ENCODE measurements around the gene C10orf95. TPM values are rescaled to one million over a fixed set of nuclear protein-coding genes. Genes with fewer than 3 reads are reported as not detected.

The C10orf95 gene
- total and polyA plus RNA-seq, 2 experiments from 2014 or later, result 0.69 to 1.1 TPM

GRCh38 chr10:102499356-102499755 lies 48.0 kb upstream of the C10orf95 start:
- Histone ChIP-seq H3K4me1 (ENCODE audit: insufficient read depth) (no peaks in the 10 kb centered on the region; the same call in 1 of the 2 replicates), H3K4me3 (no peak overlapping the region), H3K27me3 (ENCODE audit: insufficient read depth) (no peaks in the 10 kb centered on the region), H3K9me2 (ENCODE audit: insufficient read depth) (no peaks in the 10 kb centered on the region), H3F3A (replicated peaks; ENCODE audit: low read depth) (0 out of 2 replicates have a peak, but pooled peaks cover 3% of the 10 kb centered on the region), H3K79me2 (replicated peaks; ENCODE audit: insufficient read depth) (peaks cover 67% of the 10 kb centered on the region), H3K36me3 (ENCODE audit: insufficient read depth) (no peaks in the 10 kb centered on the region), H3K4me2 (no peak overlapping the region), H4K20me1 (replicated peaks; ENCODE audit: insufficient read depth) (peaks cover 43% of the 10 kb centered on the region), H3K27ac (ENCODE audit: low read depth) (no peak overlapping the region), H2AFZ (no peak overlapping the region)
- DNase-seq (ENCODE audit: low spot score) (no peak), ATAC-seq (no peak)
- Mint-ChIP-seq H3K4me3 (no peak overlapping the region), H3K4me1 (no peaks in the 10 kb centered on the region), H3K27ac (no peak overlapping the region), H3K36me3 (ENCODE audit: low read depth) (no peaks in the 10 kb centered on the region), H3K9me3 (no peaks in the 10 kb centered on the region), H3K27me3 (ENCODE audit: insufficient read depth, low read depth, poor library complexity) (no peaks in the 10 kb centered on the region)
- TF ChIP-seq EZH2 (IDR thresholded peaks at IDR 0.05; ENCODE audit: low read depth, unreplicated experiment), result no peak
- no peak for TF ChIP-seq JUNB (IDR thresholded peaks at IDR 0.05; ENCODE audit: unreplicated experiment)
- no peak for TF ChIP-seq ZNF114 (CRISPR knock-in tag; IDR thresholded peaks at IDR 0.05)
- no peak for TF ChIP-seq POLR2AphosphoS5 (IDR thresholded peaks at IDR 0.05; ENCODE audit: low read depth)
- TF ChIP-seq, protein P1, sequence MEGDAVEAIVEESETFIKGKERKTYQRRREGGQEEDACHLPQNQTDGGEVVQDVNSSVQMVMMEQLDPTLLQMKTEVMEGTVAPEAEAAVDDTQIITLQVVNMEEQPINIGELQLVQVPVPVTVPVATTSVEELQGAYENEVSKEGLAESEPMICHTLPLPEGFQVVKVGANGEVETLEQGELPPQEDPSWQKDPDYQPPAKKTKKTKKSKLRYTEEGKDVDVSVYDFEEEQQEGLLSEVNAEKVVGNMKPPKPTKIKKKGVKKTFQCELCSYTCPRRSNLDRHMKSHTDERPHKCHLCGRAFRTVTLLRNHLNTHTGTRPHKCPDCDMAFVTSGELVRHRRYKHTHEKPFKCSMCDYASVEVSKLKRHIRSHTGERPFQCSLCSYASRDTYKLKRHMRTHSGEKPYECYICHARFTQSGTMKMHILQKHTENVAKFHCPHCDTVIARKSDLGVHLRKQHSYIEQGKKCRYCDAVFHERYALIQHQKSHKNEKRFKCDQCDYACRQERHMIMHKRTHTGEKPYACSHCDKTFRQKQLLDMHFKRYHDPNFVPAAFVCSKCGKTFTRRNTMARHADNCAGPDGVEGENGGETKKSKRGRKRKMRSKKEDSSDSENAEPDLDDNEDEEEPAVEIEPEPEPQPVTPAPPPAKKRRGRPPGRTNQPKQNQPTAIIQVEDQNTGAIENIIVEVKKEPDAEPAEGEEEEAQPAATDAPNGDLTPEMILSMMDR (conservative IDR thresholded peaks at IDR 0.05; ENCODE audit: low read depth in 2 of 2), result no peak
- TF ChIP-seq NANOG (IDR thresholded peaks at IDR 0.05; ENCODE audit: borderline replicate concordance), result no peak
- TF ChIP-seq REST (IDR thresholded peaks at IDR 0.05; ENCODE audit: unreplicated experiment), result no peak
- TF ChIP-seq, protein P2, sequence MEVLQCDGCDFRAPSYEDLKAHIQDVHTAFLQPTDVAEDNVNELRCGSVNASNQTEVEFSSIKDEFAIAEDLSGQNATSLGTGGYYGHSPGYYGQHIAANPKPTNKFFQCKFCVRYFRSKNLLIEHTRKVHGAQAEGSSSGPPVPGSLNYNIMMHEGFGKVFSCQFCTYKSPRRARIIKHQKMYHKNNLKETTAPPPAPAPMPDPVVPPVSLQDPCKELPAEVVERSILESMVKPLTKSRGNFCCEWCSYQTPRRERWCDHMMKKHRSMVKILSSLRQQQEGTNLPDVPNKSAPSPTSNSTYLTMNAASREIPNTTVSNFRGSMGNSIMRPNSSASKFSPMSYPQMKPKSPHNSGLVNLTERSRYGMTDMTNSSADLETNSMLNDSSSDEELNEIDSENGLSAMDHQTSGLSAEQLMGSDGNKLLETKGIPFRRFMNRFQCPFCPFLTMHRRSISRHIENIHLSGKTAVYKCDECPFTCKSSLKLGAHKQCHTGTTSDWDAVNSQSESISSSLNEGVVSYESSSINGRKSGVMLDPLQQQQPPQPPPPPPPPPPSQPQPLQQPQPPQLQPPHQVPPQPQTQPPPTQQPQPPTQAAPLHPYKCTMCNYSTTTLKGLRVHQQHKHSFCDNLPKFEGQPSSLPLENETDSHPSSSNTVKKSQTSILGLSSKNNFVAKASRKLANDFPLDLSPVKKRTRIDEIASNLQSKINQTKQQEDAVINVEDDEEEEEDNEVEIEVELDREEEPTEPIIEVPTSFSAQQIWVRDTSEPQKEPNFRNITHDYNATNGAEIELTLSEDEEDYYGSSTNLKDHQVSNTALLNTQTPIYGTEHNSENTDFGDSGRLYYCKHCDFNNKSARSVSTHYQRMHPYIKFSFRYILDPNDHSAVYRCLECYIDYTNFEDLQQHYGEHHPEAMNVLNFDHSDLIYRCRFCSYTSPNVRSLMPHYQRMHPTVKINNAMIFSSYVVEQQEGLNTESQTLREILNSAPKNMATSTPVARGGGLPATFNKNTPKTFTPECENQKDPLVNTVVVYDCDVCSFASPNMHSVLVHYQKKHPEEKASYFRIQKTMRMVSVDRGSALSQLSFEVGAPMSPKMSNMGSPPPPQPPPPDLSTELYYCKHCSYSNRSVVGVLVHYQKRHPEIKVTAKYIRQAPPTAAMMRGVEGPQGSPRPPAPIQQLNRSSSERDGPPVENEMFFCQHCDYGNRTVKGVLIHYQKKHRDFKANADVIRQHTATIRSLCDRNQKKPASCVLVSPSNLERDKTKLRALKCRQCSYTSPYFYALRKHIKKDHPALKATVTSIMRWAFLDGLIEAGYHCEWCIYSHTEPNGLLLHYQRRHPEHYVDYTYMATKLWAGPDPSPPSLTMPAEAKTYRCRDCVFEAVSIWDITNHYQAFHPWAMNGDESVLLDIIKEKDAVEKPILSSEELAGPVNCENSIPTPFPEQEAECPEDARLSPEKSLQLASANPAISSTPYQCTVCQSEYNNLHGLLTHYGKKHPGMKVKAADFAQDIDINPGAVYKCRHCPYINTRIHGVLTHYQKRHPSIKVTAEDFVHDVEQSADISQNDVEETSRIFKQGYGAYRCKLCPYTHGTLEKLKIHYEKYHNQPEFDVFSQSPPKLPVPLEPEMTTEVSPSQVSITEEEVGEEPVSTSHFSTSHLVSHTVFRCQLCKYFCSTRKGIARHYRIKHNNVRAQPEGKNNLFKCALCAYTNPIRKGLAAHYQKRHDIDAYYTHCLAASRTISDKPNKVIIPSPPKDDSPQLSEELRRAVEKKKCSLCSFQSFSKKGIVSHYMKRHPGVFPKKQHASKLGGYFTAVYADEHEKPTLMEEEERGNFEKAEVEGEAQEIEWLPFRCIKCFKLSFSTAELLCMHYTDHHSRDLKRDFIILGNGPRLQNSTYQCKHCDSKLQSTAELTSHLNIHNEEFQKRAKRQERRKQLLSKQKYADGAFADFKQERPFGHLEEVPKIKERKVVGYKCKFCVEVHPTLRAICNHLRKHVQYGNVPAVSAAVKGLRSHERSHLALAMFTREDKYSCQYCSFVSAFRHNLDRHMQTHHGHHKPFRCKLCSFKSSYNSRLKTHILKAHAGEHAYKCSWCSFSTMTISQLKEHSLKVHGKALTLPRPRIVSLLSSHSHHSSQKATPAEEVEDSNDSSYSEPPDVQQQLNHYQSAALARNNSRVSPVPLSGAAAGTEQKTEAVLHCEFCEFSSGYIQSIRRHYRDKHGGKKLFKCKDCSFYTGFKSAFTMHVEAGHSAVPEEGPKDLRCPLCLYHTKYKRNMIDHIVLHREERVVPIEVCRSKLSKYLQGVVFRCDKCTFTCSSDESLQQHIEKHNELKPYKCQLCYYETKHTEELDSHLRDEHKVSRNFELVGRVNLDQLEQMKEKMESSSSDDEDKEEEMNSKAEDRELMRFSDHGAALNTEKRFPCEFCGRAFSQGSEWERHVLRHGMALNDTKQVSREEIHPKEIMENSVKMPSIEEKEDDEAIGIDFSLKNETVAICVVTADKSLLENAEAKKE (CRISPR knock-in tag; IDR thresholded peaks at IDR 0.05), result no peak
- no peak for TF ChIP-seq CREB1 (CRISPR knock-in tag; IDR thresholded peaks at IDR 0.05; ENCODE audit: low read depth)
- no peak for TF ChIP-seq ZNF331 (CRISPR knock-in tag; IDR thresholded peaks at IDR 0.05; ENCODE audit: low read depth)
- no peak for TF ChIP-seq ETS1 (IDR thresholded peaks at IDR 0.05)
- no peak for TF ChIP-seq EZH2phosphoT487 (IDR thresholded peaks at IDR 0.05; ENCODE audit: unreplicated experiment)
- no peak for TF ChIP-seq STAT1 (IDR thresholded peaks at IDR 0.05; ENCODE audit: unreplicated experiment)
